HEK293 (cell line): Measurements from ENCODE around the gene DLEC1.

Experiments
- SETDB1 ChIP-seq: IDR thresholded peaks from one replicate; pipeline ENCODE4 v1.6.1; 2017; ENCODE audit warnings: mild to moderate bottlenecking, low read length, moderate library complexity, mixed read lengths; ENCODE audit not compliant: insufficient read length
- TCF7L2 ChIP-seq: IDR thresholded peaks from 2 replicates; pipeline ENCODE4 v1.6.1; 2011; ENCODE audit warnings: low read depth, mild to moderate bottlenecking, inconsistent platforms, low read length, moderate library complexity, borderline replicate concordance
- ZBTB7A ChIP-seq: fragments of 450-650 bp; formaldehyde crosslinking; IDR thresholded peaks from 2 replicates; pipeline ENCODE4 v1.5.1; 2016; ENCODE audit warnings: low read depth, missing biosample characterization, missing genetic modification characterization
- ZNF335 ChIP-seq: fragments of 450-650 bp; formaldehyde crosslinking; conservative IDR thresholded peaks from 2 replicates; pipeline ENCODE4 v1.5.1; 2016; ENCODE audit warnings: missing biosample characterization, missing genetic modification characterization
- ZNF391 ChIP-seq: fragments of 450-650 bp; formaldehyde crosslinking; IDR thresholded peaks from 2 replicates; pipeline ENCODE4 v1.5.1; 2016; ENCODE audit warnings: low read depth, missing biosample characterization, missing genetic modification characterization, borderline replicate concordance
- ZNF837 ChIP-seq: fragments of 450-650 bp; formaldehyde crosslinking; IDR thresholded peaks from 2 replicates; pipeline ENCODE4 v1.5.1; 2016; ENCODE audit warnings: missing biosample characterization, missing genetic modification characterization
- TF ChIP-seq, protein P1 (sequence below): fragments of 450-650 bp; formaldehyde crosslinking; IDR thresholded peaks from 2 replicates; pipeline ENCODE4 v1.5.1; 2016; ENCODE audit warnings: missing biosample characterization, missing genetic modification characterization
- TF ChIP-seq, protein P2 (sequence below): fragments of 450-650 bp; formaldehyde crosslinking; conservative IDR thresholded peaks from 2 replicates; pipeline ENCODE4 v1.5.1; 2016; ENCODE audit warnings: low read depth, missing biosample characterization, missing genetic modification characterization

DNA sequence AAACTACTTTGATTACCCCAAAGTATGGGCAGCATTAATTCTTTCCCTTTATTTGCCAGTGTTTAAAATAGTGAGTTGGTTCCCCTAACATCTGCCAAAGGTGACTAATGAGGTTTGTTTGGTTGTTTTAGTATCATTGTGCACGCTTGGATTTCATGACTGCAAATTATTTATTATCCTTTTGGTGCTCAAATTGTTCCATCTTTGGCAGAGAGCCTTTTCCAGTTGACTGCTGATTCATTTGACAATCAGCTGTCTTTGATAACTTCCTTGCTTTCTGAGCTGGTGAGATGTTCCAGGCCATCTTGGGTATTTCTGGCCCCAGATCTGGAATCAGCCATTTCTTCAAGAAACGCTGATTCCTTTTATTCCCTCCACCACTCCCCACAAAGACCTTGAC, 8.9 kb downstream of the DLEC1 start:
- TF ChIP-seq SETDB1, result no peak
- TF ChIP-seq, protein P1, sequence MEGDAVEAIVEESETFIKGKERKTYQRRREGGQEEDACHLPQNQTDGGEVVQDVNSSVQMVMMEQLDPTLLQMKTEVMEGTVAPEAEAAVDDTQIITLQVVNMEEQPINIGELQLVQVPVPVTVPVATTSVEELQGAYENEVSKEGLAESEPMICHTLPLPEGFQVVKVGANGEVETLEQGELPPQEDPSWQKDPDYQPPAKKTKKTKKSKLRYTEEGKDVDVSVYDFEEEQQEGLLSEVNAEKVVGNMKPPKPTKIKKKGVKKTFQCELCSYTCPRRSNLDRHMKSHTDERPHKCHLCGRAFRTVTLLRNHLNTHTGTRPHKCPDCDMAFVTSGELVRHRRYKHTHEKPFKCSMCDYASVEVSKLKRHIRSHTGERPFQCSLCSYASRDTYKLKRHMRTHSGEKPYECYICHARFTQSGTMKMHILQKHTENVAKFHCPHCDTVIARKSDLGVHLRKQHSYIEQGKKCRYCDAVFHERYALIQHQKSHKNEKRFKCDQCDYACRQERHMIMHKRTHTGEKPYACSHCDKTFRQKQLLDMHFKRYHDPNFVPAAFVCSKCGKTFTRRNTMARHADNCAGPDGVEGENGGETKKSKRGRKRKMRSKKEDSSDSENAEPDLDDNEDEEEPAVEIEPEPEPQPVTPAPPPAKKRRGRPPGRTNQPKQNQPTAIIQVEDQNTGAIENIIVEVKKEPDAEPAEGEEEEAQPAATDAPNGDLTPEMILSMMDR (tag by site-specific recombination), result no peak
- TF ChIP-seq, protein P2, sequence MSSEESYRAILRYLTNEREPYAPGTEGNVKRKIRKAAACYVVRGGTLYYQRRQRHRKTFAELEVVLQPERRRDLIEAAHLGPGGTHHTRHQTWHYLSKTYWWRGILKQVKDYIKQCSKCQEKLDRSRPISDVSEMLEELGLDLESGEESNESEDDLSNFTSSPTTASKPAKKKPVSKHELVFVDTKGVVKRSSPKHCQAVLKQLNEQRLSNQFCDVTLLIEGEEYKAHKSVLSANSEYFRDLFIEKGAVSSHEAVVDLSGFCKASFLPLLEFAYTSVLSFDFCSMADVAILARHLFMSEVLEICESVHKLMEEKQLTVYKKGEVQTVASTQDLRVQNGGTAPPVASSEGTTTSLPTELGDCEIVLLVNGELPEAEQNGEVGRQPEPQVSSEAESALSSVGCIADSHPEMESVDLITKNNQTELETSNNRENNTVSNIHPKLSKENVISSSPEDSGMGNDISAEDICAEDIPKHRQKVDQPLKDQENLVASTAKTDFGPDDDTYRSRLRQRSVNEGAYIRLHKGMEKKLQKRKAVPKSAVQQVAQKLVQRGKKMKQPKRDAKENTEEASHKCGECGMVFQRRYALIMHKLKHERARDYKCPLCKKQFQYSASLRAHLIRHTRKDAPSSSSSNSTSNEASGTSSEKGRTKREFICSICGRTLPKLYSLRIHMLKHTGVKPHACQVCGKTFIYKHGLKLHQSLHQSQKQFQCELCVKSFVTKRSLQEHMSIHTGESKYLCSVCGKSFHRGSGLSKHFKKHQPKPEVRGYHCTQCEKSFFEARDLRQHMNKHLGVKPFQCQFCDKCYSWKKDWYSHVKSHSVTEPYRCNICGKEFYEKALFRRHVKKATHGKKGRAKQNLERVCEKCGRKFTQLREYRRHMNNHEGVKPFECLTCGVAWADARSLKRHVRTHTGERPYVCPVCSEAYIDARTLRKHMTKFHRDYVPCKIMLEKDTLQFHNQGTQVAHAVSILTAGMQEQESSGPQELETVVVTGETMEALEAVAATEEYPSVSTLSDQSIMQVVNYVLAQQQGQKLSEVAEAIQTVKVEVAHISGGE (tag by site-specific recombination), result no peak
- no peak for TF ChIP-seq TCF7L2
- no peak for TF ChIP-seq ZBTB7A (tag by site-specific recombination)
- no peak for TF ChIP-seq ZNF391
- no peak for TF ChIP-seq ZNF335 (tag by site-specific recombination)
- TF ChIP-seq ZNF837 (tag by site-specific recombination), result no peak
